Upper lobe of left lung (tissue), 6 donors: ENCODE data around the gene PRKCSH. TPM values are rescaled to one million over a fixed set of nuclear protein-coding genes. Genes with fewer than 3 reads are reported as not detected.

Experiments used
- ATAC-seq, 2 donors: fragments of 200-7000 bp; cut with Tn5 transposase; one replicate each; pipeline ENCODE4 v1.9.1; 2022; ENCODE audit warnings: mild to moderate bottlenecking in 2 of 2, moderate library complexity in 2 of 2; ENCODE audit not compliant: low FRiP score in 2 of 2
- DNase-seq, 2 donors: peaks; one replicate each; pipeline ENCODE4 v3.0.0-alpha.2; 2019 to 2020
- H3K27ac ChIP-seq, 4 donors: fragments of 200-600 bp; sonication (generic); one replicate each; pipeline ENCODE4 v1.5.1; 2016 to 2019
- H3K27me3 ChIP-seq, 4 donors: fragments of 200-600 bp; sonication (generic); one replicate each; pipeline ENCODE4 v1.5.1; 2017 to 2019
- H3K36me3 ChIP-seq, 4 donors: fragments of 200-600 bp; sonication (generic); one replicate each; pipeline ENCODE4 v1.5.1; 2016 to 2019
- H3K4me1 ChIP-seq, 4 donors: fragments of 200-600 bp; sonication (generic); one replicate each; pipeline ENCODE4 v1.5.1; 2018 to 2019
- H3K4me3 ChIP-seq, 4 donors: fragments of 200-600 bp; sonication (generic); one replicate each; pipeline ENCODE4 v1.5.1; 2017 to 2019; ENCODE audit warnings: mild to moderate bottlenecking in 2 of 4, moderate library complexity in 1 of 4
- H3K9me3 ChIP-seq, 4 donors: fragments of 200-600 bp; sonication (generic); one replicate each; pipeline ENCODE4 v1.5.1; 2018 to 2019
- EP300 ChIP-seq, 4 donors: sonication (generic); formaldehyde crosslinking; IDR thresholded peaks; one replicate each; pipeline ENCODE4 v1.5.1; 2017; ENCODE audit warnings: antibody characterized with exemption in 4 of 4, control low read depth in 2 of 4
- POLR2A ChIP-seq, 4 donors: fragments of 450-650 bp; IDR thresholded peaks; one replicate each; pipeline ENCODE4 v1.5.1; 2016 to 2017; ENCODE audit warnings: antibody characterized with exemption in 4 of 4, mild to moderate bottlenecking in 2 of 4
- POLR2AphosphoS5 ChIP-seq, 2 donors: sonication (generic); formaldehyde crosslinking; IDR thresholded peaks; one replicate each; pipeline ENCODE4 v1.5.1; 2017; ENCODE audit warnings: antibody characterized with exemption in 2 of 2
- WGBS, 2 donors: methylation state at CpG; one replicate each; pipeline ENCODE4 v1.1.5; 2017 to 2018; 5-methylcytosine and 5-hydroxymethylcytosine counted together
- total RNA-seq, 6 donors: library from RNA; depleted of rRNA in 4 of 6; stranded (reverse); fragments of >200 nt in 4 of 6; gene quantifications; one replicate each; pipeline versions ENCODE4 v1.1.0 to v1.2.1, GENCODE V29; 2016 to 2021
- TF ChIP-seq, protein P1 (sequence below), 6 experiments: fragments of 450-650 bp in 4 of 6; fragments of 200-600 bp in 2 of 6; sonication (generic) in 2 of 6; IDR thresholded peaks; one replicate each; pipeline ENCODE4 v1.5.1; 2016 to 2019; ENCODE audit warnings: antibody characterized with exemption in 6 of 6
- donor health status: DM: no; HTN: no; CAD: no; lungs with moderate emphysema.
- donor health status: DM: no; HTN: yes; CAD: no; lungs with severe emphysema.

The PRKCSH gene
- total RNA-seq, 6 donors from 2014 or later = 124 to 341 (median 187) TPM

DNA sequence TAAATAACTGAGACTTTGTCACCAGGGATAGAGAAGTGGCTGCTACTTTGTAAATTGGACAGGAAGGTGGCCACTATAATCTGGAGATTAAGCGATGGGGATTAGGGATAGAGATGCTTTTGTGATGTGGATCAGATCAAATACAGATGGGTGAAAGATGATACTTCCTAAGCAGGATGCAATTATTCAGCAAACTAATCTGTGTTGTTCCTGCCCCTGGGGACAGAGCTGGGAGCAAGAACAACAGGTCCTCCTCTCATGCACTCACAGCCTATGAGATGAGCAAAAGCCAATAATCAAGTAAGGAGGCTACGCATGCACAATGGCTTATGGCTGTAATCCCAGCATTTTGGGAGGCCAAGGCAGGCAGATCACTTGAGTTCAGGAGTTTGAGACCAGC is 20.9 kb upstream of the PRKCSH start:
- no peak for ATAC-seq
- 95 to 98% methylated on average over 2 of the region's 2 CpGs for WGBS, 2 donors

DNA sequence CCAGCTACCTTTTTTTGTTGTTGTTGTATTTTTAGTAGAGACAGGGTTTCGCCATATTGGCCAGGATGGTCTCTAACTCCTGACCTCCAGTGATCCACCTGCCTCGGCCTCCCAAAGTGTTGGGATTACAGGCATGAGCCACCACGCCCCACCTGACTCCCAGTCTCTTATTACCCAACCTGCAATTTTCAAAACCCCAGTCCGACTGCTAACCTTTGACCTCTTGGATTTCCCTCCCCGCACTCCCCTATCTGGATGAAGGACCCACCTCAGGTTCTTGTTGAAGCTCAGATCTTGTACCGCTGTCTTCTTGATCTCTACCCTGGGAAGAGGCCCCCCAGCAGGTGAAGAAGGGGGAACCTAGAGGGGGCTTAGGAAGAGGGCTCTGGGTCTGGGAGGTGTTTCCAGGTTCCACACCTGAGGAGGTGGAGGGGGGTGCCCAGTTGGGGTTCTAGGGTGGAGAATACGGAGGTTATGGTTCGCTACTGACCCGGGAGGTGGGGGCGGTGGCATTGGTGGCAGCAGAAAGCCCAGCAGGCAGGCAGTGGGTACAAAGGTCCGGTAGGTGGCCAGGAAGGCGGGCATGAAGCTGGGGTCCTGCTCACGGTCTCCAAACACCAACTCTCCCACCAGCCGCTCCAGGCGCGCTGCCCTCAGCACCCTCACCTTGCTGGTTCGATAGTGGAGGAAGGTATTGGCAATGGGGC is 18.9 kb upstream of the PRKCSH start:
- Histone ChIP-seq H3K36me3 (no peaks in the 10 kb centered on the region), H3K9me3 (no peaks in the 10 kb centered on the region), H3K4me1 (peaks cover 19 to 31% (median 29%) of the 10 kb centered on the region in 4 donors), H3K27me3 (peaks cover 0 to 17% (median 1%) of the 10 kb centered on the region in 4 donors), H3K27ac (no peak overlapping the region), H3K4me3 (no peak overlapping the region)
- ATAC-seq = no peak
- no peak for DNase-seq
- TF ChIP-seq EP300 (IDR thresholded peaks at IDR 0.05) (no peak), POLR2A (IDR thresholded peaks at IDR 0.05) (no peak)
- 95 to 96% methylated on average over 16 to 17 of the region's 17 CpGs for WGBS, 2 donors

More for the DNA sequence above, 20.9 kb upstream of the PRKCSH start:
- Histone ChIP-seq H3K27me3 (peaks cover 0 to 6% (median 1%) of the 10 kb centered on the region in 4 donors), H3K36me3 (no peaks in the 10 kb centered on the region), H3K27ac (no peak overlapping the region), H3K4me3 (no peak overlapping the region), H3K4me1 (peaks cover 7 to 14% (median 11%) of the 10 kb centered on the region in 4 donors), H3K9me3 (no peaks in the 10 kb centered on the region)
- DNase-seq = no peak
- no peak for TF ChIP-seq POLR2AphosphoS5 (IDR thresholded peaks at IDR 0.05)
- no peak for TF ChIP-seq EP300 (IDR thresholded peaks at IDR 0.05)
- TF ChIP-seq, protein P1, sequence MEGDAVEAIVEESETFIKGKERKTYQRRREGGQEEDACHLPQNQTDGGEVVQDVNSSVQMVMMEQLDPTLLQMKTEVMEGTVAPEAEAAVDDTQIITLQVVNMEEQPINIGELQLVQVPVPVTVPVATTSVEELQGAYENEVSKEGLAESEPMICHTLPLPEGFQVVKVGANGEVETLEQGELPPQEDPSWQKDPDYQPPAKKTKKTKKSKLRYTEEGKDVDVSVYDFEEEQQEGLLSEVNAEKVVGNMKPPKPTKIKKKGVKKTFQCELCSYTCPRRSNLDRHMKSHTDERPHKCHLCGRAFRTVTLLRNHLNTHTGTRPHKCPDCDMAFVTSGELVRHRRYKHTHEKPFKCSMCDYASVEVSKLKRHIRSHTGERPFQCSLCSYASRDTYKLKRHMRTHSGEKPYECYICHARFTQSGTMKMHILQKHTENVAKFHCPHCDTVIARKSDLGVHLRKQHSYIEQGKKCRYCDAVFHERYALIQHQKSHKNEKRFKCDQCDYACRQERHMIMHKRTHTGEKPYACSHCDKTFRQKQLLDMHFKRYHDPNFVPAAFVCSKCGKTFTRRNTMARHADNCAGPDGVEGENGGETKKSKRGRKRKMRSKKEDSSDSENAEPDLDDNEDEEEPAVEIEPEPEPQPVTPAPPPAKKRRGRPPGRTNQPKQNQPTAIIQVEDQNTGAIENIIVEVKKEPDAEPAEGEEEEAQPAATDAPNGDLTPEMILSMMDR (IDR thresholded peaks at IDR 0.05) = no peak
- TF ChIP-seq POLR2A (IDR thresholded peaks at IDR 0.05) = no peak

DNA sequence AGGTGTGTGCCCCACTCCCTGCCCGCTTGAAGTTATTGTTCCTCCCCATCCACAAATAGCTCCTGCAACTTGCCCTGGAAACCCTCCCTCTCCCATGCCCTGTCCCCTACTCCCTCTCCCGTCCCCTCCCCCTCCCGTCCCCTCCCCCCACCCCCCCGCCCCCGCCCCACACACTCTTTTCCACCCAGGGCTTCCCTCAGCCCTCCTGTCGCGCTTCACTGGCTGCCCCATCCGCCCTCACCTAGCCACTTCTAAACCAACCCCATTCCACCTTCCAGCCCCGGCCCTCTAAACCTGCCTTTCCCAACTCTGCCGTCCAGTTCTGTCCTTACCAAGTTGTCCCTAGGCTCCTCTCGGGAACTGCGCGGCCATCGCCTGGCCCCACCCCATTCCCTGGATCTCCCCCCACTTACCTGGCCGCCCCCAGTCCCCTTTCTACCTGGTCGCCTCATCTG is 17.3 kb upstream of the PRKCSH start:
- H3K9me3 ChIP-seq = no peaks in the 10 kb centered on the region
- TF ChIP-seq POLR2AphosphoS5 (IDR thresholded peaks at IDR 0.05) (no peak), POLR2A (IDR thresholded peaks at IDR 0.05) (no peak), EP300 (IDR thresholded peaks at IDR 0.05) (no peak)
- TF ChIP-seq, protein P1 (IDR thresholded peaks at IDR 0.05) = no peak
- peak overlapping the region; percentile 59 to 67 (median 64) for H3K4me3 ChIP-seq
- H3K4me1 ChIP-seq = peaks cover 32 to 47% (median 45%) of the 10 kb centered on the region in 4 donors
- H3K36me3 ChIP-seq = no peaks in the 10 kb centered on the region
- ATAC-seq (no peak), DNase-seq (no peak)
- 12% methylated on average over 13 to 16 of the region's 16 CpGs for WGBS, 2 donors
- H3K27me3 ChIP-seq = peaks cover 0 to 17% (median 2%) of the 10 kb centered on the region in 4 donors
- peak overlapping the region; percentile 56 to 85 (median 69) for H3K27ac ChIP-seq

DNA sequence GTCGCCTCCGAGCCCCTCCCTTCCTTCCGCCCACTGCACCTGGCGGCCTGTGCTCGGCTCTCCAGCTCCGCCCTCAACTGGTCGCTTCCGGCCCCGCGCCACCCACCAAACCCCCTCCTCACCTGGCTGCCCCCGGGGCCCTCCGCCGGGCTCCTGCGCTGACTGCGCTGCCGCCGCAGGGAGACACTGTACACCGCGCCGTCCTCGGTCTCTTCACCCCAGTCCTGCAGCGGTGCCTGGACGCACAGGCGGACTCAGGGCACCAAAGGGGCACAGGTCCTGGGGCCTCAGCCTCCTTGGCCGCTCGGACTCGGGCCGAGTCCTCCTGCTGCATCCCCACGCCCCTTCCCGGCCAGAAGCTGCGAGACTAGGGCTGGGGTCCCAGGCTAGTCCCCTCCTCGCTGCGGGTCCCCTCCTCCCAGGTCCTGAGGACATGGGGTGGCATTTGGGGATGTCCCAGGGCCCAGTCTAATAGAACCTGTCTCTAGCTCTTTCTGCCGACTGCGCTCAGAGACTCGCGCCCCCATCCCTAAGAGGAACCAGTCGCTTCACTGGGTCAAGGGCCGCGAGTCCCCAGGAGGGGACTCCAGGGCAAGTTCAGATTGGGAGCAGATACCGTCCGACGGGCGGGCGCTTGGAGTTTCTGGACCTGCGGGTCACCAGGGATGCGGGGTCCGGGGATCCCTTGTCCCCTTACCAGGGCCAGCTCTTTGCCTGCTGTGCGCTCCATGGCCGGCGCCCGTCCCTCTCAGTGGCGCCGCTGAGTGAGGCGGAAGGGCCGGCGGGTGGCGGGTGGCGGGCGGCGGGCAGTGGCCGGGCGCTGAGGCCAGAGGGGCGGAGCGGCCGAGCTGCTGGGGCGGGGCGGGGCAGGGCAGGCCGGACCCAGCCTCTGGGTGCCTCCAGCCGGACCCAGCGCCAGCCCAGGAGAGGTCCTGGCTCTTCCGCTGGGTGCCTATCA is 16.6 kb upstream of the PRKCSH start, which contains the start of gene RGL3:
RGL3 (minus strand) TSS at position 766 of the 958 bp plus-strand sequence; CDS start at position 730, 36 bp downstream.
- Histone ChIP-seq H3K4me1 (peaks cover 32 to 54% (median 48%) of the 10 kb centered on the region in 4 donors), H3K27ac (peak within 1 kb of the TSS; percentile 56 to 85 (median 69)), H3K27me3 (peaks cover 0 to 17% (median 2%) of the 10 kb centered on the region in 4 donors), H3K4me3 (peak within 1 kb of the TSS; percentile 59 to 67 (median 64)), H3K9me3 (no peaks in the 10 kb centered on the region), H3K36me3 (no peaks in the 10 kb centered on the region)
- peak in 1 of 2 donors; percentile 43 for TF ChIP-seq POLR2AphosphoS5 (IDR thresholded peaks at IDR 0.05)
- no peak for TF ChIP-seq EP300 (IDR thresholded peaks at IDR 0.05)
- TF ChIP-seq POLR2A (IDR thresholded peaks at IDR 0.05) = peak in 1 of 4 donors; percentile 52
- TF ChIP-seq, protein P1 (IDR thresholded peaks at IDR 0.05) = peak in 2 of 6 experiments; percentile 7 to 8
- WGBS, 2 donors = 0 to 4% methylated on average over 4 to 12 of the region's 72 CpGs
- peak; percentile 73 to 91 for DNase-seq
- ATAC-seq = peak; percentile 55 to 74
